ENCODE measurements around the gene GUCA2B.

Gene GUCA2B

GRCh38 chr1:42184616-42185015, 31.4 kb downstream of the GUCA2B start:
- no peak for DNase-seq (ENCODE audit: low read depth in 3 of 3, low spot score in 1 of 3)

DNA sequence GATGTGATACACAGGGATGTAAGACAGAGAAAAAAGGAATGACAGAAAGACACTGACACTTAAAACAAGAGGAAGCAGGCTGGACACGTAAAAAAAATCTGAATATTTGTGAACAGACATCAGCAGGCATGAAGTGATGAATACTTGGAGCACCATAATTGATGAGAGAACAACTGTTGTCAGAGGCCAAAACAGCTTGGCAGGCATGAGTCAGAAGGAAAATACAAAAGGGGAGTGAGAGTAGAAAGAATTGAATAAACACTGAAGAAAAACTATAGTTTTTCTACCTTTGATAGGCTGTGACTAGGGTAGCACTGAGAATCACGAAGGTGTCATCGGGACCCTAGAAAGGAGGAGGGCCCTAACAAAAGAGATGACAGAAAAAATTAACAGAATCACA, 32.9 kb downstream of the GUCA2B start:
- DNase-seq (ENCODE audit: low read depth in 3 of 3, low spot score in 1 of 3): no peak

DNA sequence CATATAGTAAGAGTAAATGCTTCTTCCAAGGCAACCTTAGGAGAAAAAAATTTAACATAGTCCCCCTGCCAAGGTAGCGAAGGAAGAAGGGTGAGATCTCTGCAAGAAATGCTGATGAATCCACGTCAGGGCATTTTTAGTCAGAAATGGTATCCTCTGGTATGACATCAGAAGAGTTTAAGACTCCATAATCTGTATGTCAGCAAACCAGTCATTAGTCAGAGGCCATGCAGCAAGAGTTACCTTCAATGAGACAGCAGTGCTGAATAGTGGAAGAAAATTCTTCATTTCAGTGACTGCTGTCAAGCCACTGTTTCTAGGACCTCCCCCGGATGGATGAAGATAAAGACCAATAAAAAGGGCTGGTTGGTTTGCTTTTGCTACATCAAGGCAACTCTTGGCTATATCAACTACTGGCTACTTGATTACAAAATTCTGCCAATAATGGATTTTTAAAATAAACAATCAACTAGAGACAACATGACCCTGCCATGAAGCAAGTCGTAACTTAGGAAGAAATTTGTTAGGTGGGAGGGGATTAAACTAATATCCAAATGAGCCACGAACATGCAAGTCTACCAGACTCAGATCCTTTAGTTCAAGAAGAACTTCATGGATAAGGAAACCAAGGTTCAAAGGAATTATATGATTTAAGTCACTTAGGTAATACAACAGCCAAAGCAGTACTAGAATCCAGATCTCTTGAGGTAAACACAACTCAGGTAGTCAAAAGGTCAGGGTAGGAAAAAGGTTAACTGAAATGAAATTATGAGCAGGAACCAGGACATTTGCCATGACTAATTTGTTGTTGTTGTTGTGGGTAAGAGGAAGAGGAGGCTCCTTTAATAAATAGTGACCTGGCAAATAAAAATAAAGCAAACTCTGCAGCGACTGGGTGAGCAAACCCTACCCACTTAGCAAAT, 37.0 kb downstream of the GUCA2B start:
- no peak for DNase-seq (ENCODE audit: low read depth in 3 of 3, low spot score in 1 of 3)

DNA sequence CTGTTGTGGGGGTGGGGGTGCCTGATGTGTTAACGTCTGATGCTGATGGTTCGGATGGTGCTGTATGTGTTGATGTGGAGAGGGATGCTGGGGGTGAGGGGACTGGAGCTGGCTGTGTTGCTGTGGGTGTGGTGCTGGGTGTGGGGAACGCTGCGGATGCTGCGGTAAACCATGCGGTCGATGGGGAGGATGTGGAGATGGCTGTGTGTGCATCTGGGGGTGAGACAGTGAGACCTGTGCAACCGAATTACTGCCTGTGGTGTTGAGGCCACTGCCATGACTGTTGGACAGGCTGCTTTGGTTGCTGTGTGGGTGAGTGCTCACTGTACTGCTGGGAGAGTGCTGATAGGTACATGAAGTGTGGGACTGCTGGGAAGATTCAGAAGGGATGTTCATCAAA, 38.1 kb downstream of the GUCA2B start:
- DNase-seq (ENCODE audit: low read depth in 3 of 3, low spot score in 1 of 3): no peak

- no peak for DNase-seq (ENCODE audit: low read depth in 3 of 3, low spot score in 1 of 3)
These were observed 38.9 kb downstream of the GUCA2B start for GRCh38 chr1:42192106-42192505.

DNA sequence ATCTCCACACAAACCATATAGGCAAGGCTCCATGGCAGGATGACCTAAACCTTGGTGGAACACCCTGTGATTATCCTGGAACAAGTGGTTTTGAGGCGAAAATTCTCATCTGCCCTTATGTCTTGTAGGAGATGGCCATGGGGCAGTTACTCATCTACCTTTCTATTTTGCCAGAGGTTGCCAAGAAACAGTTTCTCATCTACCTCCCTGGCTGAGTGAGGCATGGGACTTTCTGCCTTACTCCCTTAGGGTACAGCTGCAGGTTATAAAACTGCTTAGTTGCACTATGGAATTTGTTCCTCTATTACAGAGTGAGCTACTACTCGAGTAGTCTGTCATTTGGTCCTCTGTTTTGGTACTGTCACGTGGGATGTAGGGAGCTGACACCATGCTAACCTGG, 42.6 kb downstream of the GUCA2B start:
- DNase-seq (ENCODE audit: low read depth in 3 of 3, low spot score in 1 of 3): no peak

GRCh38 chr1:42198251-42198650, 45.0 kb downstream of the GUCA2B start:
- no peak for DNase-seq (ENCODE audit: low read depth in 3 of 3, low spot score in 1 of 3)

DNA sequence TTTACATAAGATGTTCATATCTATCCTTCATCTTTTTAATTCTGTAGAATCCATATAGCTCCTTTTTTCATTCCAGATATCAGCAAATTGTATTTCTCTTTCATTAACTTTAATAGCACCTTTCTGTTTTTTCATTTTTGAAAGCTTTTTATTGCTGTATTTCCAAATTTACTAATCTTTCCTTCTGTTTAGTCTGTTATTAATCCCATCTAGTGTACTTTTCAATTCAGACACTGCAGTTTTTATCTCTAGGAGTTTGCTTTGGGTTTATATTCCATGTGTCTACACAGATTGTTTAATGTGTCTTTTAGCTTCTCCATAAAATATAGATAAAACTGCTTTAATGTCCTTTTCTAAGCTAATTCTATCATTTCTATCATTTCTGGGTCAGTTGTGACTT, 48.8 kb downstream of the GUCA2B start:
- DNase-seq (ENCODE audit: low read depth in 3 of 3, low spot score in 1 of 3): no peak

Measured in stimulated activated CD4-positive, alpha-beta T cell treated with anti-CD3 and anti-CD28 coated beads, TNF-alpha, amount 100 ng/mL, for 1 hour (primary cell).